Heart left ventricle (tissue), 13 donors: Measurements from ENCODE around the gene HLA-DPB1.

Source experiments
- POLR2A ChIP-seq, 2 donors: fragments of 450-650 bp; IDR thresholded peaks; one replicate each; pipeline ENCODE4 v1.6.1; 2017; ENCODE audit warnings: antibody characterized with exemption in 2 of 2, mild to moderate bottlenecking in 2 of 2, moderate library complexity in 2 of 2
- TF ChIP-seq, protein P1 (sequence below), 12 donors: fragments of 200-600 bp; sonication (generic) in 4 of 12; IDR thresholded peaks; one replicate each; pipeline versions ENCODE4 v1.5.0 to v1.8.0; 2018 to 2022; ENCODE audit warnings: antibody characterized with exemption in 12 of 12, mild to moderate bottlenecking in 5 of 12
- donor health status: ischemic (EF 13 %, LVEDD 7.1; RV severe dilation, severe dysfunction).
- donor health status: DM: no; HTN: yes; CAD: no.
- donor health status: DM: no; HTN: no; CAD: no.
- donor health status: ischemic (EF 25% LVEDD 6.9; RV normal size, moderate dysfunction).
- donor health status: ischemic (EF 25% LVEDD 5.7; RV mildly dilated, moderate dysfunction).
- donor health status: ischemic (EF 35%, LVEDD 5.7; RV mildly dilated, moderate dysfunction).
- donor health status: nonischemic (EF 11% LVEDD 7.7; RV severe dilation, severe dysfunction).
- donor health status: DM: yes; HTN: yes; CAD: no.
- donor health status: PGD.
- donor health status: ischemic (EF 29% LVEDD 5.4; RV normal size, mild dysfunction).
- donor health status: nonischemic (EF 23%, LVEDD 6.1; RV moderate dilation, normal function).

DNA sequence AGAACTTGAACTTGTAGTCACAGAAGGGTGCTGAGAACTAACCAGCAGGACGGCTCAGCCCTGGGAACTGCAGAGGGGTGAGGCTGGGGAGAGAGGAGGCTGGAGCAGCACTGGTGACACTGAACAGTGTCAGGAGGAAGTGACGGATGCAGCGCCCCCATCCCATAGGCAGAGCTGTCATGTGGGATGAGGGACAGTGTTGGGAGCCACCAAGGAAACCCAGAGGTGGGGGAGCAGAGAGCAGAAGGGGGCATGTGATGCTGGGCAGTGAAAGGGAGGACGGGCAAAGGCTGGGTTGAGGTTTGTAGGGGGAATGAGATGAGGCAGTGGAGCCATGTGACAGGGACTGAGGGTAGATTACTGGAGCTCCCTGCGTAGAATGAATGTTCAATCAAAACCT, 2.1 kb downstream of the HLA-DPB1 start:
- TF ChIP-seq, protein P1, sequence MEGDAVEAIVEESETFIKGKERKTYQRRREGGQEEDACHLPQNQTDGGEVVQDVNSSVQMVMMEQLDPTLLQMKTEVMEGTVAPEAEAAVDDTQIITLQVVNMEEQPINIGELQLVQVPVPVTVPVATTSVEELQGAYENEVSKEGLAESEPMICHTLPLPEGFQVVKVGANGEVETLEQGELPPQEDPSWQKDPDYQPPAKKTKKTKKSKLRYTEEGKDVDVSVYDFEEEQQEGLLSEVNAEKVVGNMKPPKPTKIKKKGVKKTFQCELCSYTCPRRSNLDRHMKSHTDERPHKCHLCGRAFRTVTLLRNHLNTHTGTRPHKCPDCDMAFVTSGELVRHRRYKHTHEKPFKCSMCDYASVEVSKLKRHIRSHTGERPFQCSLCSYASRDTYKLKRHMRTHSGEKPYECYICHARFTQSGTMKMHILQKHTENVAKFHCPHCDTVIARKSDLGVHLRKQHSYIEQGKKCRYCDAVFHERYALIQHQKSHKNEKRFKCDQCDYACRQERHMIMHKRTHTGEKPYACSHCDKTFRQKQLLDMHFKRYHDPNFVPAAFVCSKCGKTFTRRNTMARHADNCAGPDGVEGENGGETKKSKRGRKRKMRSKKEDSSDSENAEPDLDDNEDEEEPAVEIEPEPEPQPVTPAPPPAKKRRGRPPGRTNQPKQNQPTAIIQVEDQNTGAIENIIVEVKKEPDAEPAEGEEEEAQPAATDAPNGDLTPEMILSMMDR (IDR thresholded peaks at IDR 0.05), result no peak
- TF ChIP-seq POLR2A (IDR thresholded peaks at IDR 0.05), result no peak
